ENCODE data around the gene PRSS1.

Gene PRSS1

DNA sequence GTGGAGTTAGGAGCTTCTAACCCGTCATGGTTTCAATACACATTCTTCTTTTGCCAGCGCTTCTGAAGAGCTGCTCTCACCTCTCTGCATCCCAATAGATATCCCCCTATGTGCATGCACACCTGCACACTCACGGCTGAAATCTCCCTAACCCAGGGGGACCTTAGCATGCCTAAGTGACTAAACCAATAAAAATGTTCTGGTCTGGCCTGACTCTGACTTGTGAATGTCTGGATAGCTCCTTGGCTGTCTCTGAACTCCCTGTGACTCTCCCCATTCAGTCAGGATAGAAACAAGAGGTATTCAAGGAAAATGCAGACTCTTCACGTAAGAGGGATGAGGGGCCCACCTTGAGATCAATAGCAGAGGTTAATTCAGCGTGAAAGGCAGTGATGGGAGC, 43.9 kb downstream of the PRSS1 start:
- no peak for DNase-seq (ENCODE audit: low spot score)

DNA sequence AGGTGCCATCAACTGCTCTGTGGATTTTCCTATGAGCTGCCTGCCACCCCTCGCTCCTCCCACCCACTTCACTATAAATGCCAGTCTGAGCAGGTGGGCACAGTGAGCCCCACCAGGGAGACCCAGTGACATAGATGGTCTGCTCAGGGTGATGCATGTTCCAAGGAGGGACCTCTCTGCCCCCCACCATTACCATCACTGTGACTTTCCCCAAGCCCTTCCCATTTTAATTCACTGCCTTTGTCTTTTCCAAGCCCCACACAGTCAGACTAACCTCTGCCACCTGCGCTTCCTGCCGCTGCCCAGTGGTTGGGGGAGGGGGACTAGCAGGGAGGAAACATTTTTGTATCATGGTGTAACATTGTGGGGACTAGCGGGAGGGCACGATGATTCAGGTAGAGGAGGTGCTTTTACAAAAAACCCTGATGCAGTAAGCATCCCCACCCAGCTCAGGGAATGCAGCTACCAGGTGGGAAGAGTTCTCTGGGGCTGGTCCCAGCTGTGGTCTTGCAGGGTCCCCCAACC, 46.1 kb downstream of the PRSS1 start:
- no peak for DNase-seq (ENCODE audit: low spot score)

DNA sequence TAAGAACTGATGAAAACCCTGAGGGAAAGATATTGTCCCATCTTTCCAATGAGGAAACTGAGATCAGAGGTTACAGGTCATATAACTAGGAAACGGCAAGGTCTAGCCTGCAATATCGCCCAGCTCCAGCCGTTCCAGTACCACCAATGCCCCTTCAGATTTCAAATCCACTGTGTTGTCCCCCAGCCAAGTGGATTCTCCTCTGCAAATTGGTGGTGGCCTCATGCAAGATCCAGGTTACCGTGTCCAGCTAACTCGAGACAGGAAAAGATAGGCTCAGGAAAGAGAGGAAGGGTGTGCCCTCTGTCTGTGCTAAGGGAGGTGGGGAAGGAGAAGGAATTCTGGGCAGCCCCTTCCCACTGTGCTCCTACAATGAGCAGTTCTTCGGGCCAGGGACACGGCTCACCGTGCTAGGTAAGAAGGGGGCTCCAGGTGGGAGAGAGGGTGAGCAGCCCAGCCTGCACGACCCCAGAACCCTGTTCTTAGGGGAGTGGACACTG, 46.8 kb downstream of the PRSS1 start:
- no peak for DNase-seq (ENCODE audit: low spot score)

GRCh38 chr7:142796501-142797390, 47.5 kb downstream of the PRSS1 start:
- DNase-seq (ENCODE audit: low spot score) = no peak

DNA sequence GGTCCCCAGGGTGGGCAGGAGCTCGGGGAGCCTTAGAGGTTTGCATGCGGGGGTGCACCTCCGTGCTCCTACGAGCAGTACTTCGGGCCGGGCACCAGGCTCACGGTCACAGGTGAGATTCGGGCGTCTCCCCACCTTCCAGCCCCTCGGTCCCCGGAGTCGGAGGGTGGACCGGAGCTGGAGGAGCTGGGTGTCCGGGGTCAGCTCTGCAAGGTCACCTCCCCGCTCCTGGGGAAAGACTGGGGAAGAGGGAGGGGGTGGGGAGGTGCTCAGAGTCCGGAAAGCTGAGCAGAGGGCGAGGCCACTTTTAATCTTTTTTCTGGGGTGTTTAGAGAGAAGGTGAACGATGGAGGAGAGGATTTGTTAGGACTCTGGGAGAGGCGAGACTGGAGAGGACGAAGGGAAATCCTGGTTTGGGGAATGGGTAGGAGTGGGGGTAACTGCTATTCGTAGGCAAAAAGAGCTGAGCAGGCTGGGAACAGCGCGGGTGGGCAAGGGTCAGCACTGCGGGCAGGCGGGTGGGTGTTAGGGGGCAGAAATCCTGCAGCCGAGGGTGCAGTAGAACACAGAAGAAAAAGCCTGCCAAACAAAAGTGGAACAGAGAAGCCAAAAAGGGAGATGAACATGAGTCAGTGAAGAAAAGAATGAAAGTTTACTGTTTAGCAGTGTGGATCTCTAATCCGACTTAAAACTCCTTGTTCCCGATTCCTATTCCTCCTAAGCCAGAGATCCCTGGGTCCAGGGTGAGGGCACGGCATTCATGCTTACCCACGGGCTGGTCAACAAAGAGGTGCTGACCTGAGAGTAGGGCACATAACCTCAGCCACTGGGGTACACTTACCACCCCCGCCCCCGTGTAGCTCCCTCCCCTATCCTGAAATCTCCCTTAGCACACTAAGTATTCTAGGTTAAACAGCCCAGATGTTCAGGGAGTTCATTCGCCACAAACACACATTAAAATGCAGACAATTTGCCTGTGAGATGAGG, 48.4 kb downstream of the PRSS1 start:
- no peak for DNase-seq (ENCODE audit: low spot score)

- no peak for DNase-seq (ENCODE audit: low spot score)
These were observed 49.5 kb downstream of the PRSS1 start for GRCh38 chr7:142798451-142799436.

DNA sequence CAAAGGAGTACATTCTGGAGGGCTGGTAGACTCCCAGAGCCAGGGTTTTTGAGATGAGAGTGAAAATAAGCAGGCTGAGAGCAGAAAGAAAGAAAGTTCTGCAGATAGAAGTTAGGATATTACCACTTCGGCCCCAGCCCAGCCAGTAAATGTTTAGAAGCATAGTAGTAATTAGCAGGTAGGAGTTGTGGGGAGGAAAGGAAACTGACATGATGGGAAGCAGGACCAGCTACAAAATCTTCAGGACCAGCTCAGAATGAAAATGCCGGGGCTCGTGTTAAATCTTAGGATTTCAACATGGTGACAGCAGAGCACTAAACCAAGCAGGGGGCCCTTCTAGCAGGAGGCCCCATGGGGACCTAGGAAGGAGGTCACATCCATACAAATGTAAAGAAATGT, 50.2 kb downstream of the PRSS1 start:
- DNase-seq (ENCODE audit: low spot score) = no peak

DNA sequence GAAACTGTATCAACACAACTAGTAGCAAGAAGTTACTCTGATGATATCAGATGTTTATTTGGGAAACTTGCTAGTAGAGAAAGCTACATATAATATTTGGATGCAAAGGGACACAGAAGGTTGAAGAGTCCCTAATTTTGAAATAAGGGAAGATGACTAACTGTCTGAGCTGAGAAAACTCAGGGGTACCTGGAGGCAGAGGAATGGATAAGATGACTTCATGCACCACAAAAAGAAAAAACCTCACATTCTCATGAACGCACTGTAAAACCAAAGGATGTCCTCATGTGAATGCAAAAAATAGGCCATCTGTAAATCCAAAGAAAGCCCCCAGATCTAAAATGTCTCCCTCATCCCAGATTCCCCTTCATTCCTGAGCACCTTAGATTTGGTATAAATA, 50.8 kb downstream of the PRSS1 start:
- DNase-seq (ENCODE audit: low spot score) = no peak

- DNase-seq (ENCODE audit: low spot score) = no peak
These were observed 51.5 kb downstream of the PRSS1 start for GRCh38 chr7:142800699-142801260.

- DNase-seq (ENCODE audit: low spot score) = no peak
These were observed 52.5 kb downstream of the PRSS1 start for GRCh38 chr7:142801601-142802295.

GRCh38 chr7:142802301-142802700, 53.0 kb downstream of the PRSS1 start:
- DNase-seq (ENCODE audit: low spot score) = no peak

All from AG08395 (cell line).